Chondrocyte (in vitro differentiated cells): ENCODE measurements around the gene DGCR2. TPM values are rescaled to one million over a fixed set of nuclear protein-coding genes. Genes with fewer than 3 reads are reported as not detected.
"Not testable (repeated sequence)": the region's sequence is repeated elsewhere in the genome, so short reads cannot be mapped to it uniquely, and the experiment has no call there.

Experiments used
- DNase-seq: peaks from one replicate; pipeline ENCODE4 v3.0.0; 2021; ENCODE audit warnings: mixed read lengths, low spot score
- H3K27ac Mint-ChIP-seq: one replicate; pipeline ENCODE4 v1.8.0; 2021; ENCODE audit warnings: mild to moderate bottlenecking, moderate library complexity, mixed read lengths; ENCODE audit not compliant: unreplicated experiment
- H3K27me3 Mint-ChIP-seq: 2 replicates; pipeline ENCODE4 v1.8.0; 2021; ENCODE audit warnings: low read depth, mixed read lengths
- H3K36me3 Mint-ChIP-seq: 2 replicates; pipeline ENCODE4 v1.8.0; 2021; ENCODE audit warnings: low read depth, mixed read lengths
- H3K4me1 Mint-ChIP-seq: 2 replicates; pipeline ENCODE4 v1.8.0; 2021; ENCODE audit warnings: low read depth, mild to moderate bottlenecking, mixed read lengths
- H3K4me3 Mint-ChIP-seq: one replicate; pipeline ENCODE4 v1.8.0; 2021; ENCODE audit warnings: mild to moderate bottlenecking, moderate library complexity, mixed read lengths; ENCODE audit not compliant: unreplicated experiment
- H3K9me3 Mint-ChIP-seq: 2 replicates; pipeline ENCODE4 v1.8.0; 2021; ENCODE audit warnings: low read depth, mixed read lengths
- CTCF ChIP-seq: fragments of 200-600 bp; sonication (generic); IDR thresholded peaks from 2 replicates; pipeline ENCODE4 v1.5.0; 2021; ENCODE audit warnings: antibody characterized with exemption, mild to moderate bottlenecking, moderate library complexity
- total RNA-seq: library from RNA; stranded (reverse); gene quantifications from 3 replicates; pipeline ENCODE4 v1.2.1, GENCODE V29; 2021

Gene DGCR2
- total RNA-seq, 1 donor from 2014 or later, result 45.8 TPM

- Mint-ChIP-seq H3K9me3 (no peaks in the 10 kb centered on the region), H3K4me1 (no peaks in the 10 kb centered on the region), H3K36me3 (no peaks in the 10 kb centered on the region), H3K4me3 (no peak overlapping the region), H3K27me3 (peaks cover 24% of the 10 kb centered on the region), H3K27ac (no peak overlapping the region)
- no peak for DNase-seq
- no peak for TF ChIP-seq CTCF
Measured at GRCh38 chr22:19014886-19015285, 107.3 kb downstream of the DGCR2 start.

GRCh38 chr22:19013881-19014598 is 108.2 kb downstream of the DGCR2 start:
- not testable (repeated sequence) for DNase-seq, H3K9me3 Mint-ChIP-seq, H3K27ac Mint-ChIP-seq

GRCh38 chr22:19013411-19013810 is 108.8 kb downstream of the DGCR2 start:
- H3K27me3 Mint-ChIP-seq, result peaks cover 15% of the 10 kb centered on the region
- H3K36me3 Mint-ChIP-seq, H3K4me3 Mint-ChIP-seq, DNase-seq, H3K27ac Mint-ChIP-seq, H3K4me1 Mint-ChIP-seq, H3K9me3 Mint-ChIP-seq: not testable (repeated sequence)

More at GRCh38 chr22:19013881-19014598, 108.2 kb downstream of the DGCR2 start:
- not testable (repeated sequence) for H3K4me1 Mint-ChIP-seq, H3K36me3 Mint-ChIP-seq, H3K4me3 Mint-ChIP-seq
- H3K27me3 Mint-ChIP-seq, result peaks cover 16% of the 10 kb centered on the region

GRCh38 chr22:19012308-19012986 is 109.8 kb downstream of the DGCR2 start:
- H3K4me3 Mint-ChIP-seq, result no peak overlapping the region
- H3K27ac Mint-ChIP-seq, result no peak overlapping the region
- TF ChIP-seq CTCF, result no peak
- no peaks in the 10 kb centered on the region for H3K9me3 Mint-ChIP-seq
- DNase-seq, result no peak
- H3K27me3 Mint-ChIP-seq, result peaks cover 14% of the 10 kb centered on the region
- no peaks in the 10 kb centered on the region for H3K36me3 Mint-ChIP-seq
- H3K4me1 Mint-ChIP-seq, result no peaks in the 10 kb centered on the region

GRCh38 chr22:19011611-19012010 is 110.6 kb downstream of the DGCR2 start:
- DNase-seq, H3K9me3 Mint-ChIP-seq, H3K4me3 Mint-ChIP-seq, H3K36me3 Mint-ChIP-seq, H3K27ac Mint-ChIP-seq, H3K4me1 Mint-ChIP-seq: not testable (repeated sequence)
- H3K27me3 Mint-ChIP-seq, result peaks cover 19% of the 10 kb centered on the region

GRCh38 chr22:19011075-19011474 is 111.1 kb downstream of the DGCR2 start:
- no peak overlapping the region for H3K27ac Mint-ChIP-seq

More at GRCh38 chr22:19011075-19011474, 111.1 kb downstream of the DGCR2 start:
- Mint-ChIP-seq H3K4me3 (no peak overlapping the region), H3K9me3 (no peaks in the 10 kb centered on the region), H3K4me1 (no peaks in the 10 kb centered on the region), H3K36me3 (no peaks in the 10 kb centered on the region), H3K27me3 (peaks cover 19% of the 10 kb centered on the region)
- DNase-seq, result no peak
- TF ChIP-seq CTCF, result no peak
